H9 (cell line): ENCODE results near the gene C10orf71. TPM values are rescaled to one million over a fixed set of nuclear protein-coding genes. Genes with fewer than 3 reads are reported as not detected.

ENCODE experiments used
- DNase-seq: peaks from one replicate; pipeline ENCODE4 v3.0.0-alpha.2; 2017
- H2AFZ ChIP-seq: one replicate; pipeline ENCODE4 v1.6.1; 2013; ENCODE audit warnings: mild to moderate bottlenecking, low read length, control low read depth, moderate library complexity
- H2AK5ac ChIP-seq: 2 replicates; pipeline ENCODE4 v1.6.1; 2013; ENCODE audit warnings: low read length, control low read depth, mixed read lengths; ENCODE audit not compliant: insufficient read length
- H2BK120ac ChIP-seq: one replicate; pipeline ENCODE4 v1.6.1; 2013; ENCODE audit warnings: low read depth, mild to moderate bottlenecking, low read length, control low read depth, inconsistent platforms; ENCODE audit not compliant: poor library complexity, severe bottlenecking
- H2BK12ac ChIP-seq: 2 replicates; pipeline ENCODE4 v1.6.1; 2013; ENCODE audit warnings: low read length, control low read depth, mixed read lengths, low read depth; ENCODE audit not compliant: insufficient read length
- H2BK15ac ChIP-seq: 2 replicates; pipeline ENCODE4 v1.6.1; 2013; ENCODE audit warnings: low read depth, low read length, control low read depth
- H2BK20ac ChIP-seq: one replicate; pipeline ENCODE4 v1.6.1; 2013; ENCODE audit warnings: low read depth, mild to moderate bottlenecking, low read length, control low read depth, inconsistent platforms; ENCODE audit not compliant: poor library complexity, severe bottlenecking
- H2BK5ac ChIP-seq: 2 replicates; pipeline ENCODE4 v1.6.1; 2013; ENCODE audit warnings: low read length, control low read depth, mixed read lengths; ENCODE audit not compliant: insufficient read length
- H3K14ac ChIP-seq: 2 replicates; pipeline ENCODE4 v1.6.1; 2013; ENCODE audit warnings: low read length, control low read depth; ENCODE audit not compliant: insufficient read depth
- H3K18ac ChIP-seq: 2 replicates; pipeline ENCODE4 v1.6.1; 2013; ENCODE audit warnings: low read depth, mild to moderate bottlenecking, mixed read lengths, low read length, control low read depth; ENCODE audit not compliant: insufficient read length
- H3K23ac ChIP-seq: 2 replicates; pipeline ENCODE4 v1.6.1; 2013; ENCODE audit warnings: low read length, control low read depth, mixed read lengths, low read depth; ENCODE audit not compliant: insufficient read length
- H3K23me2 ChIP-seq: 2 replicates; pipeline ENCODE4 v1.6.1; 2013; ENCODE audit warnings: low read depth, mild to moderate bottlenecking, mixed read lengths, low read length, control low read depth; ENCODE audit not compliant: insufficient read length, poor library complexity, severe bottlenecking
- H3K27ac ChIP-seq: 2 replicates; pipeline ENCODE4 v1.5.1; 2013; ENCODE audit warnings: low read length, control low read depth, mixed read lengths, low read depth; ENCODE audit not compliant: insufficient read length
- H3K27me3 ChIP-seq: 2 replicates; pipeline ENCODE4 v1.6.1; 2013; ENCODE audit warnings: low read length, control low read depth, inconsistent platforms; ENCODE audit not compliant: insufficient read depth
- H3K4ac ChIP-seq: 2 replicates; pipeline ENCODE4 v1.6.1; 2013; ENCODE audit warnings: low read depth, mild to moderate bottlenecking, control low read depth, inconsistent platforms, low read length, moderate library complexity
- H3K4me1 ChIP-seq: 2 replicates; pipeline ENCODE4 v1.6.1; 2013; ENCODE audit warnings: low read length, control low read depth, inconsistent platforms; ENCODE audit not compliant: insufficient read depth
- H3K4me2 ChIP-seq: 2 replicates; pipeline ENCODE4 v1.6.1; 2013; ENCODE audit warnings: low read length, control low read depth, mixed read lengths; ENCODE audit not compliant: insufficient read length, insufficient read depth
- H3K56ac ChIP-seq: 2 replicates; pipeline ENCODE4 v1.6.1; 2013; ENCODE audit warnings: low read depth, mild to moderate bottlenecking, mixed read lengths, low read length, control low read depth; ENCODE audit not compliant: insufficient read length
- H3K79me1 ChIP-seq: 2 replicates; pipeline ENCODE4 v1.6.1; 2013; ENCODE audit warnings: low read depth, mild to moderate bottlenecking, moderate library complexity, low read length, control low read depth, inconsistent platforms; ENCODE audit not compliant: insufficient read depth, poor library complexity, severe bottlenecking
- H3K79me2 ChIP-seq: 2 replicates; pipeline ENCODE4 v1.6.1; 2013; ENCODE audit warnings: low read length, control low read depth, inconsistent platforms; ENCODE audit not compliant: insufficient read depth
- H3K9ac ChIP-seq: 2 replicates; pipeline ENCODE4 v1.6.1; 2013; ENCODE audit warnings: low read length, control low read depth, mixed read lengths; ENCODE audit not compliant: insufficient read length; ENCODE audit errors: extremely low read depth
- H3K9me3 ChIP-seq: one replicate; pipeline ENCODE4 v1.6.1; 2013; ENCODE audit warnings: low read depth, low read length, inconsistent platforms; ENCODE audit not compliant: control insufficient read depth
- H3T11ph ChIP-seq: one replicate; pipeline ENCODE4 v1.6.1; 2013; ENCODE audit warnings: mild to moderate bottlenecking, low read length, control low read depth, inconsistent platforms
- H4K20me1 ChIP-seq: one replicate; pipeline ENCODE4 v1.6.1; 2013; ENCODE audit not compliant: control insufficient read depth, insufficient read length, insufficient read depth
- H4K5ac ChIP-seq: 2 replicates; pipeline ENCODE4 v1.6.1; 2013; ENCODE audit warnings: low read depth, mild to moderate bottlenecking, mixed read lengths, low read length, control low read depth; ENCODE audit not compliant: insufficient read length
- H4K8ac ChIP-seq: replicated peaks from 2 replicates; pipeline ENCODE4 v1.6.1; 2013; ENCODE audit warnings: low read length, control low read depth, mixed read lengths, low read depth; ENCODE audit not compliant: insufficient read length
- H4K91ac ChIP-seq: 2 replicates; pipeline ENCODE4 v1.6.1; 2013; ENCODE audit warnings: low read depth, mild to moderate bottlenecking, moderate library complexity, mixed read lengths, low read length, control low read depth; ENCODE audit not compliant: insufficient read length
- H3K27ac Mint-ChIP-seq, 3 experiments: 2 replicates in 2 of 3; 3 replicates in 1 of 3; pipeline ENCODE4 v1.8.0; 2020 to 2021; ENCODE audit warnings: mixed read lengths in 3 of 3, mild to moderate bottlenecking in 1 of 3, moderate library complexity in 1 of 3
- H3K27me3 Mint-ChIP-seq: 2 replicates; pipeline ENCODE4 v1.8.0; 2021; ENCODE audit warnings: low read depth, mild to moderate bottlenecking, moderate library complexity, mixed read lengths
- H3K36me3 Mint-ChIP-seq, 3 experiments: 2 replicates in 2 of 3; 3 replicates in 1 of 3; pipeline ENCODE4 v1.8.0; 2020 to 2021; ENCODE audit warnings: low read depth in 3 of 3, mixed read lengths in 3 of 3; ENCODE audit not compliant: insufficient read depth in 1 of 3
- H3K4me1 Mint-ChIP-seq, 2 experiments: 2 replicates each; pipeline ENCODE4 v1.8.0; 2020; ENCODE audit warnings: mixed read lengths in 2 of 2
- H3K4me3 Mint-ChIP-seq, 2 experiments: 2 replicates in 1 of 2; 3 replicates in 1 of 2; pipeline ENCODE4 v1.8.0; 2020 to 2021; ENCODE audit warnings: mild to moderate bottlenecking in 2 of 2, mixed read lengths in 2 of 2, moderate library complexity in 1 of 2
- H3K9me3 Mint-ChIP-seq, 2 experiments: 2 replicates in 1 of 2; 3 replicates in 1 of 2; pipeline ENCODE4 v1.8.0; 2020; ENCODE audit warnings: mild to moderate bottlenecking in 2 of 2, mixed read lengths in 2 of 2, moderate library complexity in 1 of 2
- CTCF ChIP-seq: fragments of 200-600 bp; sonication (generic); conservative IDR thresholded peaks from 3 replicates; pipeline ENCODE4 v1.8.0; 2021; ENCODE audit warnings: antibody characterized with exemption, mild to moderate bottlenecking
- WGBS: extraction: QIAGEN DNeasy Blood & Tissue Kit; methylation state at CpG from one replicate; pipeline ENCODE4 v1.1.7; 2013; ENCODE audit warnings: missing lambda C conversion rate, low lambda C conversion rate, mixed read lengths; ENCODE audit not compliant: insufficient read length; ENCODE audit errors: extremely low coverage; 5-methylcytosine and 5-hydroxymethylcytosine counted together
- total RNA-seq: library from RNA; stranded (reverse); gene quantifications from 2 replicates; pipeline ENCODE4 v1.2.1, GENCODE V29; 2021

Gene C10orf71
- total RNA-seq, 1 experiment from 2014 or later: not detected

GRCh38 chr10:49360271-49361177 lies 61.6 kb downstream of the C10orf71 start:
- Histone ChIP-seq H4K8ac (no peak overlapping the region), H3K4ac (no peak overlapping the region), H2BK120ac (no peak overlapping the region), H3K79me2 (no peaks in the 10 kb centered on the region), H3K9me3 (no peaks in the 10 kb centered on the region), H2BK20ac (no peak overlapping the region), H3K23ac (no peak overlapping the region), H4K20me1 (no peaks in the 10 kb centered on the region), H3K79me1 (no peaks in the 10 kb centered on the region), H3K27ac (no peak overlapping the region), H3K4me1 (peaks cover 4% of the 10 kb centered on the region), H3K23me2 (no peaks in the 10 kb centered on the region), H4K91ac (no peak overlapping the region), H3K18ac (no peak overlapping the region), H2AFZ (no peak overlapping the region), H2BK5ac (no peak overlapping the region), H3K56ac (no peak overlapping the region), H3K4me2 (no peak overlapping the region), H2AK5ac (no peak overlapping the region), H3K27me3 (no peaks in the 10 kb centered on the region), H3T11ph (no peak overlapping the region), H3K9ac (no peak overlapping the region), H2BK12ac (no peak overlapping the region), H4K5ac (no peak overlapping the region), H3K14ac (peak overlapping the region; percentile 30; the same call in 1 of the 2 replicates), H2BK15ac (no peak overlapping the region)
- peaks cover 9 to 10% of the 10 kb centered on the region in 2 experiments for H3K4me1 Mint-ChIP-seq
- no CpG with 5 or more reads among the region's 15 CpGs for WGBS
- no peak overlapping the region for H3K4me3 Mint-ChIP-seq
- TF ChIP-seq CTCF: no peak
- H3K27me3 Mint-ChIP-seq: no peaks in the 10 kb centered on the region; the same call in 1 of the 2 replicates
- H3K9me3 Mint-ChIP-seq: peaks cover 0 to 2% of the 10 kb centered on the region in 2 experiments; a peak in 2 of 5 replicates
- peak overlapping the region in 1 of 3 experiments; percentile 81; a peak in 1 of 7 replicates for H3K27ac Mint-ChIP-seq
- H3K36me3 Mint-ChIP-seq: no peaks in the 10 kb centered on the region
- DNase-seq: peak; percentile 46
